Smooth muscle cell (in vitro differentiated cells): ENCODE results near the gene CFAP100. TPM values are rescaled to one million over a fixed set of nuclear protein-coding genes. Genes with fewer than 3 reads are reported as not detected.

Source experiments
- DNase-seq: peaks from one replicate; lab custom pipeline; 2025; ENCODE audit not compliant: unreplicated experiment; lab: John Stamatoyannopoulos, UW
- H2AFZ ChIP-seq: fragments of 200-600 bp; sonication (generic); 2 replicates; pipeline ENCODE4 v1.6.0; 2016; ENCODE audit warnings: antibody characterized with exemption, low read depth, mild to moderate bottlenecking
- H3F3A ChIP-seq: fragments of 200-600 bp; sonication (generic); 2 replicates; pipeline ENCODE4 v1.6.0; 2017; ENCODE audit warnings: antibody characterized with exemption, low read depth
- H3K27ac ChIP-seq: fragments of 200-600 bp; sonication (generic); 2 replicates; pipeline ENCODE4 v1.5.1; 2016; ENCODE audit warnings: low read depth, mild to moderate bottlenecking
- H3K27me3 ChIP-seq: fragments of 200-600 bp; sonication (generic); 2 replicates; pipeline ENCODE4 v1.6.1; 2016; ENCODE audit warnings: low read depth, mild to moderate bottlenecking
- H3K36me3 ChIP-seq: fragments of 200-600 bp; sonication (generic); 2 replicates; pipeline ENCODE4 v1.5.1; 2016; ENCODE audit warnings: low read depth
- H3K4me1 ChIP-seq: fragments of 200-600 bp; sonication (generic); 2 replicates; pipeline ENCODE4 v1.5.1; 2016; ENCODE audit warnings: low read depth
- H3K4me2 ChIP-seq: fragments of 200-600 bp; sonication (generic); 2 replicates; pipeline ENCODE4 v1.6.0; 2016; ENCODE audit warnings: mild to moderate bottlenecking
- H3K4me3 ChIP-seq: fragments of 200-600 bp; sonication (generic); 2 replicates; pipeline ENCODE4 v1.5.1; 2016; ENCODE audit warnings: mild to moderate bottlenecking
- H3K79me2 ChIP-seq: fragments of 200-600 bp; sonication (generic); 2 replicates; pipeline ENCODE4 v1.6.0; 2016; ENCODE audit warnings: low read depth, mild to moderate bottlenecking
- H3K9ac ChIP-seq: fragments of 200-600 bp; sonication (generic); 2 replicates; pipeline ENCODE4 v1.6.0; 2016; ENCODE audit warnings: low read depth
- H3K9me3 ChIP-seq: fragments of 200-600 bp; sonication (generic); replicated peaks from 2 replicates; pipeline ENCODE4 v1.5.1; 2016; ENCODE audit warnings: low read depth
- H4K20me1 ChIP-seq: fragments of 200-600 bp; sonication (generic); 2 replicates; pipeline ENCODE4 v1.6.0; 2016; ENCODE audit warnings: low read depth
- CTCF ChIP-seq: fragments of 200-600 bp; sonication (generic); IDR thresholded peaks from 2 replicates; pipeline ENCODE4 v1.5.1; 2017; ENCODE audit warnings: borderline replicate concordance, mild to moderate bottlenecking, antibody characterized with exemption; ENCODE audit not compliant: insufficient read depth, poor library complexity, severe bottlenecking
- WGBS: methylation state at CpG from one replicate; pipeline ENCODE4 v1.1.7; 2016; ENCODE audit warnings: low lambda C conversion rate; 5-methylcytosine and 5-hydroxymethylcytosine counted together
- polyA plus RNA-seq: library from polyadenylated mRNA; unstranded; fragments of >200 nt; fragmentation: Nextera tagmentation; extraction: Ambion mirVana; gene quantifications from 2 replicates; pipeline ENCODE4 v1.2.1, GENCODE V29; 2016
- total RNA-seq: library from RNA; depleted of rRNA; stranded (reverse); fragments of >200 nt; gene quantifications from 2 replicates; pipeline ENCODE4 v1.2.3, GENCODE V29; 2014

The CFAP100 gene
- total and polyA plus RNA-seq, 2 experiments from 2014 or later: not detected

DNA sequence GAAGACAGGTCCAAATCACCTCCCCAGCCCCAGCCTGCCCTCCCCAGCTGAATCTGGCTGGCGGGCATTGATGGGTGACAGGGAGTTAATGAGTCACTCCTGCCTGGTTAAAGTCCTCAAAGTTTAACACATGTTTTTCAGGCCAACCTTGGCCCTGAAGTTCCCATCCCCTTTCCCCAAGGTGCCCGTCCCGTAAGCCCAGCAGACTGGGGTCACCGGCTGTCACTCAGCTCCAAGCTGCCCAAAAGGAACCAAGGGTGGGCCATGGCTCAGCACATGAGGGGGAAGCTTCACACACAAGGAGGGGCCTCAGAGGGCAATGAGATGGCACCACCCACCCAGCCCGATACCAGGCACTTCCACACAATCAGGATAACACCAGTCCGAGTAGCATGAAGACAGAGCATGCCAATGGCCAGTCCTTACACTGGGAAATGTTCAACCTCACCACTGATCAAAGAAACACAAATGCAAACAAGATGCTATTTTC is 27.3 kb upstream of the CFAP100 start:
- Histone ChIP-seq H3K27me3 (no peaks in the 10 kb centered on the region), H3K27ac (no peak overlapping the region), H3K4me2 (no peak overlapping the region), H3K4me1 (no peaks in the 10 kb centered on the region), H3F3A (no peaks in the 10 kb centered on the region), H4K20me1 (no peaks in the 10 kb centered on the region), H3K9ac (no peak overlapping the region), H3K36me3 (no peaks in the 10 kb centered on the region), H3K9me3 (no peaks in the 10 kb centered on the region), H3K79me2 (no peaks in the 10 kb centered on the region), H2AFZ (no peak overlapping the region), H3K4me3 (no peak overlapping the region)
- no peak for TF ChIP-seq CTCF
- WGBS: 94% methylated on average over 6 of the region's 6 CpGs
- DNase-seq: no peak

- WGBS: 94% methylated on average over 2 of the region's 2 CpGs
These were observed 25.2 kb upstream of the CFAP100 start for GRCh38 chr3:126369490-126369889.

DNA sequence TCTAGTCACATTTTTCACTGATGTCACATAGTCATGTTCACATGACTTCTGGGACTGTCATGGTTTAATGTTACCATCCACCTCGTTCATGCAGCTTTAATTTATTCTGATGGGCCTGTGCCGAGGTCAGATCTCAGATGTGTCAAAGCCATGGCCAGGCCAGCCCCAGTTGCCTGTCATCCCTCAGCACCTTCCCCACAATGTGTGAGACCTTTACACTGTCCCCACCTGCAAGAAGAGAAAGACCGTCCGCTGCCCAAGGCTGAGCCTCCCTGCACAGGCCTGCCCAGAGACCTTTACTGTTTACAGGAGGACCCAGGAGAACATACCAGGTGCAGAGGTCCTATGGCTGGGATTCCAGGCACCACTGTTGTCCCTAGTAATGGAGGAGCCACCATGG is 24.7 kb upstream of the CFAP100 start:
- DNase-seq: no peak
- Histone ChIP-seq H3K27ac (no peak overlapping the region), H3K4me2 (no peak overlapping the region), H3K4me1 (no peaks in the 10 kb centered on the region), H3K9ac (no peak overlapping the region), H3K36me3 (no peaks in the 10 kb centered on the region), H3K9me3 (no peaks in the 10 kb centered on the region), H3K27me3 (no peaks in the 10 kb centered on the region), H4K20me1 (no peaks in the 10 kb centered on the region), H3K79me2 (no peaks in the 10 kb centered on the region), H3F3A (no peaks in the 10 kb centered on the region), H3K4me3 (no peak overlapping the region), H2AFZ (no peak overlapping the region)
- 72% methylated on average over 4 of the region's 4 CpGs for WGBS
- TF ChIP-seq CTCF: no peak

More at GRCh38 chr3:126369490-126369889, 25.2 kb upstream of the CFAP100 start:
- Histone ChIP-seq H2AFZ (no peak overlapping the region), H3K79me2 (no peaks in the 10 kb centered on the region), H3K27me3 (no peaks in the 10 kb centered on the region), H3K9me3 (no peaks in the 10 kb centered on the region), H4K20me1 (no peaks in the 10 kb centered on the region), H3K9ac (no peak overlapping the region), H3K4me2 (no peak overlapping the region), H3K27ac (no peak overlapping the region), H3K4me1 (no peaks in the 10 kb centered on the region), H3K36me3 (no peaks in the 10 kb centered on the region), H3K4me3 (no peak overlapping the region), H3F3A (no peaks in the 10 kb centered on the region)
- no peak for DNase-seq
- no peak for TF ChIP-seq CTCF

DNA sequence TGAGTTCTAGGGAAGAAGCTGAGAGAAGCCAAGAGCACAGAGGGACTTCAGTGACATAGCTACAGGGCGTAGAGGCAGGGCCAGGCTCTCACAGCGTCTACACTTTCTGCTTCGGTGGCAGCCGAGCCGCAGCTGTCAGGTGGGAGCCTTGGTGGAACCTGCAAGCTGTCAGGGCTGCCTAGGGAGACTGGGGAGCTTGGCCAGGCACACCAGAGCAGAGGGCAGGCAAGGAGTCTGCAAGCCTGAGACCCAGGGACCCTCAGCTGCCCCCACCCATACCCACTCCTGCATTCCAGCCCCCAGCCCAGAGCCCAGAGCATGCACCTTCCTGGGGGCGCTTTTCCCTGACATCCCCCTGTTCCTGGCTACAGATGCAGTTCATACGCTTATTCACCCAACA is 24.1 kb upstream of the CFAP100 start:
- Histone ChIP-seq H3K4me2 (no peak overlapping the region), H3K9ac (no peak overlapping the region), H3K27me3 (no peaks in the 10 kb centered on the region), H3K9me3 (no peaks in the 10 kb centered on the region), H3K79me2 (no peaks in the 10 kb centered on the region), H3K27ac (no peak overlapping the region), H3K36me3 (no peaks in the 10 kb centered on the region), H3K4me1 (no peaks in the 10 kb centered on the region), H3F3A (no peaks in the 10 kb centered on the region), H4K20me1 (no peaks in the 10 kb centered on the region), H3K4me3 (no peak overlapping the region), H2AFZ (no peak overlapping the region)
- DNase-seq: no peak
- no peak for TF ChIP-seq CTCF
- 92% methylated on average over 7 of the region's 7 CpGs for WGBS
